ENCODE results near the gene JMJD6.
A peak's percentile ranks its signal among the peaks of the same experiment; 100 is the strongest.

JMJD6 gene

DNA sequence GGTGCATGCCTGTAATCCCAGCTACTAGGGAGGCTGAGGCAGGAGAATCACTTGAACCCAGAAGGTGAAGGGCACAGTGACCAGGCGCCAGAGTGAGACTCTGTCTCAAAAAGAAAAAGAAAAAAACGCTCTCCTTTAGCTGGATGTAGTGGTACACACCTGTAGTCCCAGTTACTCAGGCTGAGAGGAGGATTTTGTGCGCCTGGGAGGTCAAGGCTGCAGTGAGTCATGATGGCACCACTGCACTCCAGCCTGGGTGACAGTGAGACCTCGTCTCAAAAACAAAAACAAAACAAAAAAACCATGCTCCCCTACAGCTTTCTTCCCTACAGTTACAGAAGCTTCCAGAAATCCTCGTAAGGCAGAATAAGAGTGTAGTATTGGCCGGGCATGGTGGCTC is 49.8 kb downstream of the JMJD6 start:
- no peak for DNase-seq

DNA sequence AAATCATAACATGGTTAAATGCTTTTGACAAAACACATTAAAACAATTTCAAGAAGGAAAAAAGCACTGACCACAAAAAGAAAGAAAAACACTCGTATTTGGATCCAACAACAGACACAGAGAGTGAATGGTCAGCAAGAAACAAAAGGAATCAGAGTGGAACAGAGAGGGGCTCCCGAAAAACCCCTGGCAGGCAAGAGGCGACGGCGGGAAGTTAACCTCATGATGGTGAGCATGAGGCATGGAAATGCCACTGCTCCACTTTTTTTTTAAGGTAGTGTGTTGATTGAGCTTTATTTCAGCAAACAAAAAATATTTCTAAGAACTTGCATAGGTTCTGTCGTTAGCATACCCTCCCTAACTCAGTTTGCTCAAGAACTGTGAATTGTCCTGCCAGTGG is 50.8 kb downstream of the JMJD6 start:
- DNase-seq = no peak

DNA sequence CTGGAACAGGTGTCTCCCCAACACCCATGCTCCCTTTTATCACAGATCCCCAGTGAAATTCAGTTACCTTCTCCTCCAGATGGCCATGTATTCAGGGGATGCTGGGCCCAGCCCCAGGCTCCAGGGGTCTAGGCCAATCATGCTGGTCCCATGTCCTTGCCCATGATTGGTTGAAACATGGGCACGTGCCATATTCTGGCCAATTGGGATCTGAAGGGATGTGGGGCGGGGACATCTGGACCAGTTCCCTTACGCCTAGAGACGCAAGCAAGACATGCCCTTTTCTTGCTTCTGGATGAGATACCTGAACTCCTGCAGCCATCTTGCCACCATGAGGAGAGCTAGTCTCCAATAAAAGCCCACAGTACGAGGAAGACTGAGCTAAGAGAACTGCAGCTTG is 51.8 kb downstream of the JMJD6 start:
- DNase-seq = no peak

DNA sequence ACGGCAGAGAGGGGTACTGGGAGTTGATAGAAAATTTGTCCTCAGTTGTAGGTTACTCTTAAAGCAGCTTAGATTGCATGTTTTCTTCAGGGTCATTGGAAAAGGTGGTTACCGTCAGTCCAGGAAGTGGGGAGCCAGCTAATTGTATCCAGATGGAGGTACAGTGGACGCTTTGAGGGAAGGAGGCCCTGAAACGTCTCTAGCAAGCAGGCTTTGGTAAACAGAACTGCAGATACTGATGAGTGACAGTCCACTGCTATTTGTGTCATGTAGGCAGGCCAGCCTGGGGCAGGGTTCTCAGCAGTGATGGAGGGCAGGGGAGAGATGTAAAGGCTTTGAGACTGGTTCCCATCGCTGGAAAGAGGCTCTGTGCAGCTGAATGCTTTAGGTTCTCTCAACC is 52.7 kb downstream of the JMJD6 start:
- no peak for DNase-seq

DNA sequence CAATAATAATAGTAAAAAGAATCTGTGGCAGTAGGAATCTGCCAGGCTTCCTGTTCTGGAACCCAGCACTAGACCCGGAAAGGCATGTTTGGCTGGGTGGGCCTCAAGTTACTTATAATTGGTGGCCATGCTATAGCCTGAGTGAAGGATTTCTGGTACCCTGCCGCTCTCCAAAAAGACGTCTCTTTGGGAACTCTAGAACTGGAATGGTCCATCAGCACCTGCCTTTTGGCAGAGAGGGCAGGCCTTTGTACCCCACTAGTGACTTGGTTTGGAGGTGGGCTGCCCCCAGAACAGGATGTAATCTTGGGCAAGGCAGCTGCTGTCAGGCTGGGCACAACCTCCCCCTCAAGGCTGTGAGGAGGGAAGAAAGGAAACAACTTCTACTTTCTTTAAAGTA is 53.5 kb downstream of the JMJD6 start:
- no peak for DNase-seq

DNA sequence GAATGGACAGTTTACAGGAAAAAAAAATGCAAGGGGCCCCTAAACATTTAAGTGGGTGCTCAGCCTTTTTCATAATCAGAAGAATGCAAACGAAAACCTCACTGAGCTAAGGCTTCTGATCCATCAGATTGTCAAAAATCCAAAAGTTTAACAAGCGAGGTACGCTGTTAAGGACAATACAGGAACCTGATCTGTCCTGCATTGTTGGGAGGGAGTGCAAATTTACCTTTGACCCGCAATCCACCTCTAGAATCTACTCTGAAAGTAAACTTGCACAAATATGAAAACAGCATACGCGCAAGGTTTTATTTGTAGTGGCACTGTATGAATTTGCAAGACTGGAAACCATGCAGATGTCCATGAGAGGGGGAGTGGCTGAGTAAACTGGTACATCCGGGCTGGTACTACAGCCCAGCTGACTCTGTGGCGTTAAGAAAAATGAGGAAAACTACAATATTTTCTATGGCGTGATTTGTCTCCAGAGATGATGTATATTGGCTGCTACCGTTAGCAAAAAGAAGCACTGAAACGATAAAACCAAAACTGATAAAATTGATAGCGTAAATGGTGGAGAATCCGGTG is 54.0 kb downstream of the JMJD6 start:
- no peak for DNase-seq

DNA sequence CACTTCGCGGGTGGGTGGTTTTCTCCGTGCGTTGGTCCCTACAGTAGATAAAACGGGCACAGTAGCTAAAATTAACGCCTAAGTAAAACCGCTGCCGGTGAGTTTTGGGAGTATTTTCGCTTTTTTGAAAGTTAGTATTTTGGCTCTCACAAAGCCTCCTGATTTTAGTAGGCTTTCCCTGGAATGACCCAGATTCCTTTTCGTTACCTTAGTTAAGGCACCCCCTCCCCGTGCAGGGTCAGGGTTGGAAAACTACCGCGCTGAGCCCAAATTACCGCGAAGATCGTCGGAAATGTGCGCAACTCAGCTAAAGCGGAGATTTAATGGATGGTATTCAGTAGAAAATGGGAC is 54.5 kb downstream of the JMJD6 start:
- DNase-seq = no peak

DNA sequence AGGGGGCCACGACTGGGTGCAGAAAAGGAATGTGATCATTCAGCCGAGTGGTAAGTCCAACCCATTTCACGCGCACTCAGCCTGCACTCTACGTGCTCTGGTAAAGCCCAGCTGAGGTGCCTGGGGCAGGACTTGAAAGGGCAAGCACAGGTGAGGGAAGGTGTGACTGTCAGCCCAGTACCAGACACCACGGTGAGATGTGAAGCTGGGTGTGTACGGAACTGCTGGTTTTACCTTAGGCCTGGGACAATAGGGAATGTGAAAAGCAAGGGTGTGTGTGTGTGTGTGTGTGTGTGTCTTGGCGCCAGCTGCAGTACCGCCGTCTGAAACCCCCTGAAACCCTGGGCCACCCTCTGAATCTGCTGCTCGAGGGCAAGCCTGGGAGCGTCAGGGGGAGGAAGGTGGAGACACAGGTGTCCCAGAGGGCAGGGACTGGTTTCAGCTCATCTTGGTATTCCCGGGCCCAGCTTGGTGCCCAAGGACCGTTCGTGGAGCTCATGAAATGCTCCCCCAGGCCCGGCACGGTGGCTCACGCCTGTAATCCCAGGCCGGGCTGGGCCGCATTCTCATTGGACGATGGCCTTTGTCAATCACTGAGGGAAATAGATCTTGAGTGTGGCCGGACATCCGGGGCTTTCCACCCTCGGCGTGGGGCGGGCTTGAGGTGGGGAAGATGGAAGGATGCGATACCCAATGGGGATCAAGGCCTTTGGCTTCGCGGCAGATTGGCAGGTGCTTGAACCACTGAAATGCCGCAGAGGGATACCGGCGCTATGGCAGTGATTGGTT is 55.1 kb downstream of the JMJD6 start:
- DNase-seq = peak; percentile 98

DNA sequence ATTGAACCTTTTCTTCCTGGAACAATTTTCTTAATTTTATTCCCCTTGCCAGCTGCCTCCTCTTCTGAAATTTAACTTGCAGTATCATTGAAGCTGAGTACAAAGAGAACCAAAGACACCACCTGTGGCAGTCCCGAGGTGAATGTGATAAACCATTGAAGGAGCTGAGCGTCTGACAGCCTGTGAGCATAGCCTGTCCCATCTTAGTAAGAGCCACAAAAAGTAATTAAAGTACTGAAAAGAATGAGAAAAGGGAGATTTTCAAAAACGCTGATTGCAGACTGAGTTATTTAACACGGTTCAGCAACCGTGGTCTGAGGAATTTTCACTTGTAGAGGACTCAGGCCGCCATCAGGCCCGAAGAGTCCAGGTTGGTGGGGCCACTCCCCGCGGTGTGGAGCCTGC is 55.7 kb downstream of the JMJD6 start:
- no peak for DNase-seq

DNA sequence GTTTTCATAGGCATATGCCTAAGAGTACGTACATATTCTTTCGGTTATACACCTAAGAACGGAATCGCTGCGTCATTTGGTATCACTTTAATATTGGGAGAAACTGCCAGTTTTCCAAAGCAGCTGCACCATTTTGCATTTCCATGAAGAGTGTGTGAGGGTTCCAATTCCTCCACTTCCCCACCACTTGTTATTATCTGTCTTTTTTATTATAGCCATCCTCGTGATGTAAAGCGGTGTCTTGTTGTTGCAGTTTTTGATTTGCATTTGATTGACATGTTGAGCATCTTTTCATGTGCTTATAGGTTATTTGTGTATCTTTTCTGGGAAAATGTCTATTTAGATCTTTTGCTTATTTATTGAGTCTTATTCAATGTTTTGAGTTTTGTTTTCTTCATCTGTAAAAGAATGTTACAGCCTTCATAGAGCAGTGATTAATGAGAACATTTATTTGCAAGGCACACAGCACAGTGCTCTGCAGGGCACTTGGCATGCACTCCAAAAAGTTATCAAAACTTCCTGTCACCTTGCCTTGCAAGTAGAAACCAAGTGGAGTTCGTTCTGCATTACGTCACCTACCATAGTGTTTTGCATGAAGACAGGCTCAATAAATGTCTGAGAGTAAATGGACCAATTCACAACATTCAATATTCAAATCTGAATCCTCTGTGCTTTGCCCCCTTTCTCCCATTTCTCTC is 56.2 kb downstream of the JMJD6 start:
- no peak for DNase-seq

All from activated CD4-positive, alpha-beta T cell treated with anti-CD3 and anti-CD28 coated beads for 1 hour (primary cell).